Kidney epithelial cell (primary cell): ENCODE results near the gene PIGS. TPM values are rescaled to one million over a fixed set of nuclear protein-coding genes. Genes with fewer than 3 reads are reported as not detected.

Source experiments
- DNase-seq: peaks from one replicate; pipeline ENCODE4 v3.0.0-alpha.2; 2010; ENCODE audit warnings: low read depth
- H3K27me3 ChIP-seq: 2 replicates; pipeline ENCODE4 v1.6.0; 2011; ENCODE audit warnings: low read length; ENCODE audit not compliant: control insufficient read depth, insufficient read depth
- H3K36me3 ChIP-seq: 2 replicates; pipeline ENCODE4 v1.5.1; 2011; ENCODE audit warnings: low read length; ENCODE audit not compliant: control insufficient read depth, insufficient read depth
- H3K4me3 ChIP-seq: 2 replicates; pipeline ENCODE4 v1.5.1; 2011; ENCODE audit warnings: low read depth, mild to moderate bottlenecking, control low read depth, low read length
- total RNA-seq: library from RNA; depleted of rRNA; stranded (reverse); fragments of >200 nt; gene quantifications from 2 replicates; pipeline ENCODE4 v1.2.3, GENCODE V29; 2015
- TF ChIP-seq, protein P1 (sequence below): IDR thresholded peaks from 2 replicates; pipeline ENCODE4 v1.5.1; 2011; ENCODE audit warnings: mild to moderate bottlenecking, moderate library complexity, low read length, control low read depth, inconsistent platforms; ENCODE audit not compliant: insufficient read depth, poor library complexity, severe bottlenecking

PIGS gene
- total RNA-seq, 1 donor from 2014 or later, result 52.9 TPM

DNA sequence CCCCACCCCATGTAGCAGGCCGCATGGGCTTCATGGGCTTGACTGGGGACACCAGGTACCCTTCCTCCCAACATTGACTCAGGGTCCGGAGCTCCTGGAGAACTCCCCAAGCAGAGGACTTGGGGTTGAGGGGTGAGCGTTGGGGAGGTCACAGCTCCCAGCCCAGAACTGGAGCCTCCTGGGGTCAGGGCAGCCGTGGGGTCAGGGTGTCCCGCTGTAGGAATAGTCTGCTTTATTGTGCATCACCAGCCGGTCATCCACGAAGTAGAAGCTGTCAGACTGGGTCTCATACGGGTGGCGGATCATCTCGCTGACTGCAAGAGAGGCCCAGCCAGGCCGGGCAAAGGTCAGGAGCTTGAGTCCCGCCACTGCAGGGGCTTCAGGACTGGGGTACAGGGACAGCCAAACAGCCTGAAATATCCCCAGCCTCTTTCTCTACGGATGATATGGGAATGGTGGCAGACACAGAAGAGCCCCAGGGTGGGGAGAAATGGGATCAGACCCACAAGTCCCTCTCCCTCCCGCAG is 24.2 kb downstream of the PIGS start:
- no peak for DNase-seq
- TF ChIP-seq, protein P1, sequence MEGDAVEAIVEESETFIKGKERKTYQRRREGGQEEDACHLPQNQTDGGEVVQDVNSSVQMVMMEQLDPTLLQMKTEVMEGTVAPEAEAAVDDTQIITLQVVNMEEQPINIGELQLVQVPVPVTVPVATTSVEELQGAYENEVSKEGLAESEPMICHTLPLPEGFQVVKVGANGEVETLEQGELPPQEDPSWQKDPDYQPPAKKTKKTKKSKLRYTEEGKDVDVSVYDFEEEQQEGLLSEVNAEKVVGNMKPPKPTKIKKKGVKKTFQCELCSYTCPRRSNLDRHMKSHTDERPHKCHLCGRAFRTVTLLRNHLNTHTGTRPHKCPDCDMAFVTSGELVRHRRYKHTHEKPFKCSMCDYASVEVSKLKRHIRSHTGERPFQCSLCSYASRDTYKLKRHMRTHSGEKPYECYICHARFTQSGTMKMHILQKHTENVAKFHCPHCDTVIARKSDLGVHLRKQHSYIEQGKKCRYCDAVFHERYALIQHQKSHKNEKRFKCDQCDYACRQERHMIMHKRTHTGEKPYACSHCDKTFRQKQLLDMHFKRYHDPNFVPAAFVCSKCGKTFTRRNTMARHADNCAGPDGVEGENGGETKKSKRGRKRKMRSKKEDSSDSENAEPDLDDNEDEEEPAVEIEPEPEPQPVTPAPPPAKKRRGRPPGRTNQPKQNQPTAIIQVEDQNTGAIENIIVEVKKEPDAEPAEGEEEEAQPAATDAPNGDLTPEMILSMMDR, result no peak
- no peaks in the 10 kb centered on the region for H3K36me3 ChIP-seq
- H3K27me3 ChIP-seq, result no peaks in the 10 kb centered on the region
- H3K4me3 ChIP-seq, result no peak overlapping the region

DNA sequence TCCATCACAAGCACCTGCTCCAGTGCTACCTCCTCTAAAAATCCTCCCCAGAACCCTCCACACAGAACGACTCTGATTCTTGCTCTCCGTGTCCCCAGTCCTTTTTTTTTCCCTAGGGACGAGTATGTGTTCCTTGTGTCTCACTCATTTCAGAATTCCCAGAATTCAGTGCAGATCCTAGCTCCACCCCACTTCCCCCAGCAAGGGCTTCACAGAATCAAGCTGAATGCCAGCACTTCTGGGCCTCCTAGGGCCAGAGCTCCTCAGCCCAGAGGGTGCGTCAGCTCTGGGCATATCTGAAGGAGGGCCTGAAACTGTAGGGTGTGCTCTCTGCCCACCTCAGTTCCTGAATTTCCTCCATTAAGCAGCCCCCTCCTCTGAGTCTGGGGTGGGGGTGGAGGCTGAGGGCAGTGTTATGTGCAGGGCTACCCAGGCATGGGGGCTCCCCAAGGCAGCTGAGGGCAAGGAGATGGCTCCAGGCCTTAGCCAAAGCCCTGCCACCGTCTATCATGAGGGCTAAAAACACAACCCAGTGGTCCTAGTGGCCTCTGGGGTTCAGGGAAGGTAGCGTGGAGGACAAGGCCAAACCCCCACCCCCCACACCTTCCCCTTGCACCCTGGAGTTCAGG is 25.4 kb downstream of the PIGS start:
- TF ChIP-seq, protein P1, result no peak
- no peaks in the 10 kb centered on the region for H3K36me3 ChIP-seq
- H3K27me3 ChIP-seq, result no peaks in the 10 kb centered on the region
- DNase-seq, result no peak
- no peak overlapping the region for H3K4me3 ChIP-seq

DNA sequence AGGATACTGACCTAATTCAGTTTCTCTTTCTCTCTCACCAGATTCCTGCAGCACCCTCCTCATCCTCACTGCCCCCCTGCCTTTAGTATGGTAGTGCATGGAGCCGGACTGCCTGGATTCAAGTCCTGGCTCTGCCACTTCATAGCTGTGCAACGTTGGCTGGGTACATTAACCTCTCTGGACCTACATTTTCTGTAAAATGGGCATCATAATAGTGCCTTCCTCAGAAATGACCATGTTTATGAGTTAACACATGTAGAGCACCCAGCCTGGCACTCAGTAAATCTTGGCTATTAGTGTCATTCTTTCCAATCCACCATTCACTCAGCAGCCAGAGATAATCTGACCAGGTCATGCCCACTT is 26.2 kb downstream of the PIGS start:
- no peaks in the 10 kb centered on the region for H3K27me3 ChIP-seq
- DNase-seq, result no peak
- no peak overlapping the region for H3K4me3 ChIP-seq
- TF ChIP-seq, protein P1, result no peak
- H3K36me3 ChIP-seq, result no peaks in the 10 kb centered on the region

DNA sequence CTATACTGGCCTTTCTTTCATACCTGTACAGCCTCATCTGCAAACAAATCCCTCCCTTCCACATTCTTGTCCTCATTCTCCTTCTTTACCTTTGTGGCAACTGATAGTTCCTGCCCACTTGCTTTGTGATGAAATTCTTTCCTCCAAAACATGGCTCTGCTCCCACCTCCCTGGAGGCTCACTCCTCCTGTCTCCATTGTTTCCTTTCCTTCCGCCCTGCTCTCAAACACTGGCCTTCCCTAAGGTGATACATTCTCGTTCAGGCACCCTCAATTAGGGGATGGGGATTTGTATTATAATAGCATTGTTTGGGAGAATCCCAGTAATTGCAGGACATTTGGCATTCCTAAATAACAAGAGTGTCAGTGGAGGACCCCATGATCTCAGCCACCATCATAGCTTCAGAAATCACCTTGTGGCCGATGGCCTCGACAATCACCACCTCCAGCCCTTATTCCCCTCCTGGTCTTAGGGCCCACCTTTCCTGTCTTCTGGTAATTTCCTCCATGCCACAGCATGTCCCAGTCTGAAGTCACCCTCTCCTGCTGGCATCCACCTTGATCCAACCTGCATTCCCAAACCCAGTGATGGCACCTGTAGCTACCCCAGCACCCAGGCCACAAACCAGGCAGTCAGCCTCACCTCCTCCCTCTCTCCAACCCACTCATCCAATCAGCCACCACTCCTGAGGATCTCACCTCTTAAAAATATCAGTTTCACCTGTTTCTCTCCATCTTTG is 26.8 kb downstream of the PIGS start:
- TF ChIP-seq, protein P1, result no peak
- DNase-seq, result no peak
- H3K36me3 ChIP-seq, result no peaks in the 10 kb centered on the region
- H3K27me3 ChIP-seq, result no peaks in the 10 kb centered on the region
- no peak overlapping the region for H3K4me3 ChIP-seq

DNA sequence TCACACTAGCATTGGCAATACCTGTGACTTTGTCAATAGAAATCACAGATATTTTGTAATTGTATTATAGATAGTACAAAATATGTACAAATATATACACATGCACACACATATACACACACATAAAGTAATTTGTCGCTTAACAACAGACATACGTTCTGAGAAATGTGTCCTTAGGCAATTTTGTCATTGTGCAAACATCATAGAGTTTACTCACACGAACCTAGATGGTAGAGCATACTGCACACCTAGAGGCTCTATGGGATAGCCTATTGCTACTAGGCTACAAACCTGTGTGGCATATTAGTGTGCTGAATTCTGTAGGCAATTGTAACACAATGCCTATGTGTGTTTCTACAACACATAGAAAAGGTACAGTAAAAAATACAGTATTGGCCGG is 29.9 kb downstream of the PIGS start:
- Histone ChIP-seq H3K4me3 (no peak overlapping the region), H3K27me3 (peaks cover 9% of the 10 kb centered on the region), H3K36me3 (no peaks in the 10 kb centered on the region)
- no peak for DNase-seq
- TF ChIP-seq, protein P1, result no peak
